ENCODE data around the gene MED12. TPM values are rescaled to one million over a fixed set of nuclear protein-coding genes. Genes with fewer than 3 reads are reported as not detected.

MED12 gene
- total and polyA plus RNA-seq, 2 donors (not counting 1 experiment from before 2014, with no cell fraction given), result 34.1 to 123 TPM

DNA sequence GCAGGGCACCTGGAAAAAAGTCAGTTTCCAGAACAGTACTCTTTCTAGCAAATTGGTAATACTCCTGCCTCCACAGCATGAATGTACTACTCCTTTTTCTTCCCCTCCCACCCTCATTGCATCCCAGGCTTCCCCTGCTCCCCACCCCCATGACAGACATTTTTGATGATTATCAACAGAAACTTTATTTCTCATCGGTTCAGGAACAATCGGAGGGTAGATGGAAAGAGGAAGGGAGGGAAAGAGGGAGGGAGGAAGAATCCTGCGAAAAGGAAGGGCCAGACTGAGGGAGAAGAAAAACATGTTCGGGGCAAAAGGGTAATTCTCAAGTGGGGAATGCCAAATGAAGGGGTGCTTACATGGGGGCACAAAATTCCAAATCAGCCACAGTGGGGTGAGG lies 11.2 kb upstream of the MED12 start:
- no peaks in the 10 kb centered on the region for H3K9me3 ChIP-seq (ENCODE audit: control extremely low read depth in 1 of 3, control insufficient read depth in 2 of 3, insufficient read depth in 1 of 3, low read length in 2 of 3)
- intact Hi-C loops (cut with micrococcal nuclease), result no loop called here
- H3K9ac ChIP-seq (ENCODE audit: low read length), result no peak overlapping the region
- no peaks in the 10 kb centered on the region for H3K9me3 Mint-ChIP-seq (ENCODE audit: insufficient read depth)
- H2AFZ ChIP-seq (ENCODE audit: insufficient read depth, low read depth, low read length, poor library complexity, severe bottlenecking), result no peak overlapping the region
- no peak overlapping the region for H3K4me3 ChIP-seq (ENCODE audit: control extremely low read depth in 1 of 5, extremely low read depth in 1 of 5, insufficient read depth in 1 of 5, low read depth in 2 of 5, low read length in 4 of 5)
- no peak for DNase-seq
- WGBS (ENCODE audit: insufficient coverage), result 71% methylated on average over 2 of the region's 4 CpGs
- TF ChIP-seq, protein P1, sequence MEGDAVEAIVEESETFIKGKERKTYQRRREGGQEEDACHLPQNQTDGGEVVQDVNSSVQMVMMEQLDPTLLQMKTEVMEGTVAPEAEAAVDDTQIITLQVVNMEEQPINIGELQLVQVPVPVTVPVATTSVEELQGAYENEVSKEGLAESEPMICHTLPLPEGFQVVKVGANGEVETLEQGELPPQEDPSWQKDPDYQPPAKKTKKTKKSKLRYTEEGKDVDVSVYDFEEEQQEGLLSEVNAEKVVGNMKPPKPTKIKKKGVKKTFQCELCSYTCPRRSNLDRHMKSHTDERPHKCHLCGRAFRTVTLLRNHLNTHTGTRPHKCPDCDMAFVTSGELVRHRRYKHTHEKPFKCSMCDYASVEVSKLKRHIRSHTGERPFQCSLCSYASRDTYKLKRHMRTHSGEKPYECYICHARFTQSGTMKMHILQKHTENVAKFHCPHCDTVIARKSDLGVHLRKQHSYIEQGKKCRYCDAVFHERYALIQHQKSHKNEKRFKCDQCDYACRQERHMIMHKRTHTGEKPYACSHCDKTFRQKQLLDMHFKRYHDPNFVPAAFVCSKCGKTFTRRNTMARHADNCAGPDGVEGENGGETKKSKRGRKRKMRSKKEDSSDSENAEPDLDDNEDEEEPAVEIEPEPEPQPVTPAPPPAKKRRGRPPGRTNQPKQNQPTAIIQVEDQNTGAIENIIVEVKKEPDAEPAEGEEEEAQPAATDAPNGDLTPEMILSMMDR (IDR thresholded peaks at IDR 0.05), result no peak
- TF ChIP-seq EZH2 (IDR thresholded peaks at IDR 0.05; ENCODE audit: borderline replicate concordance, insufficient read depth, low read depth, low read length, poor library complexity, severe bottlenecking), result no peak
- peak overlapping the region; percentile 10 for H3K4me3 Mint-ChIP-seq
- H4K20me1 ChIP-seq (ENCODE audit: control insufficient read depth, insufficient read depth, low read length, poor library complexity, severe bottlenecking), result no peaks in the 10 kb centered on the region
- H3K36me3 ChIP-seq (replicated peaks in 1 of 2; ENCODE audit: control extremely low read depth in 1 of 2, control insufficient read depth in 1 of 2, extremely low read depth in 1 of 2, insufficient read depth in 2 of 2, low read length in 1 of 2), result peaks cover 0 to 33% of the 10 kb centered on the region in 2 experiments
- peaks cover 83% of the 10 kb centered on the region for H3K4me1 Mint-ChIP-seq
- H3K79me2 ChIP-seq (ENCODE audit: control insufficient read depth, insufficient read depth, low read length), result peaks cover 33% of the 10 kb centered on the region
- peaks cover 71 to 85% of the 10 kb centered on the region in 2 donors for H3K4me1 ChIP-seq (ENCODE audit: control insufficient read depth in 2 of 2, insufficient read depth in 2 of 2, low read length in 2 of 2)
- ATAC-seq (ENCODE audit: low read depth), result no peak
- H3K27me3 Mint-ChIP-seq, result no peaks in the 10 kb centered on the region
- peak overlapping the region; percentile 85 for H3K4me2 ChIP-seq (replicated peaks; ENCODE audit: low read depth, low read length, poor library complexity, severe bottlenecking)
- H3K27ac Mint-ChIP-seq, result peak overlapping the region; percentile 37
- H3K27me3 ChIP-seq (replicated peaks in 1 of 4; ENCODE audit: control extremely low read depth in 1 of 4, control insufficient read depth in 3 of 4, insufficient read depth in 4 of 4, low read length in 3 of 4), result no peaks in the 10 kb centered on the region
- CTCF ChIA-PET, result interaction anchor here (0.5 kb wide), 1 partner anchor 136 kb away, joined by 3 read pairs; no protein-coding TSS in a partner anchor
- H3K27ac ChIP-seq (ENCODE audit: low read length in 2 of 2), result peak overlapping the region in 1 of 2 donors; percentile 98
- POLR2A ChIA-PET, result interaction anchor here (0.7 kb wide), 1 partner anchor 317 kb away, joined by 5 read pairs; no protein-coding TSS in a partner anchor

DNA sequence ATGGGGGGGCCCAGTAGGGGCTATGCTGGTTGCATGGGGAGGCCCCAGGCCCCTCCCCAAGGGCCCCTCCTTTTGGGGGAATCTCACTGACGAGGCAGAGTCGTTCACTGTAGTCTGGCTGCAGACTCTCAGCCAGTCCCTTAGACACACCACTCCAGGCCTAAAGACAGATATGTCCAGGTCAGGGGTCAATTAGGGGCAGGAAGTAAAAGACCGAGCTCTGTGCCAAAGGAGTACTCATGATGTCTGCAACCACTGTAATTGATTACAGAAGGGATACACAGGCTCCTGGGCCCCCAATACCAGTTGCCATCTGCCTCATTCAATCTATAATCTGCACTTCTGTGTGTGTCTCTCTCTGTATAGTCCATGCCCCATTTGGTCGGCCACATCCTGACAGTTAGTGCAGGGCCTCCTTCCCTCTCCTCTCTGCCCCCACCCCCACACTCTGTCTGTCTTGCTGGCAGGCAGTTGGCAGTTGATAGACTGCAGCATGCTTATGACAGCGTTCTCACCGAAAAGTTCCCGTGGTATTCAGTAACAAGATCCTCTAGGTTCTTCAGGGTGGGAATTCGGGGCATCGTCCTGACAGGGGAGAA lies 10.5 kb upstream of the MED12 start:
- Histone ChIP-seq H2AFZ (ENCODE audit: insufficient read depth, low read depth, low read length, poor library complexity, severe bottlenecking) (no peak overlapping the region), H3K27me3 (replicated peaks in 1 of 4; ENCODE audit: control extremely low read depth in 1 of 4, control insufficient read depth in 3 of 4, insufficient read depth in 4 of 4, low read length in 3 of 4) (no peaks in the 10 kb centered on the region), H3K4me3 (ENCODE audit: control extremely low read depth in 1 of 5, extremely low read depth in 1 of 5, insufficient read depth in 1 of 5, low read depth in 2 of 5, low read length in 4 of 5) (peak overlapping the region in 3 of 5 experiments; percentile 18 to 82 (median 26)), H3K9ac (ENCODE audit: low read length) (peak overlapping the region; percentile 43), H3K36me3 (replicated peaks in 1 of 2; ENCODE audit: control extremely low read depth in 1 of 2, control insufficient read depth in 1 of 2, extremely low read depth in 1 of 2, insufficient read depth in 2 of 2, low read length in 1 of 2) (peaks cover 0 to 33% of the 10 kb centered on the region in 2 experiments), H4K20me1 (ENCODE audit: control insufficient read depth, insufficient read depth, low read length, poor library complexity, severe bottlenecking) (no peaks in the 10 kb centered on the region), H3K4me1 (ENCODE audit: control insufficient read depth in 2 of 2, insufficient read depth in 2 of 2, low read length in 2 of 2) (peaks cover 75 to 88% of the 10 kb centered on the region in 2 donors), H3K4me2 (replicated peaks; ENCODE audit: low read depth, low read length, poor library complexity, severe bottlenecking) (peak overlapping the region; percentile 85), H3K79me2 (ENCODE audit: control insufficient read depth, insufficient read depth, low read length) (peaks cover 39% of the 10 kb centered on the region), H3K27ac (ENCODE audit: low read length in 2 of 2) (peak overlapping the region in 1 of 2 donors; percentile 98), H3K9me3 (ENCODE audit: control extremely low read depth in 1 of 3, control insufficient read depth in 2 of 3, insufficient read depth in 1 of 3, low read length in 2 of 3) (no peaks in the 10 kb centered on the region)
- Mint-ChIP-seq H3K27ac (peak overlapping the region; percentile 99), H3K27me3 (no peaks in the 10 kb centered on the region), H3K4me3 (peak overlapping the region; percentile 98), H3K4me1 (peaks cover 86% of the 10 kb centered on the region), H3K9me3 (ENCODE audit: insufficient read depth) (no peaks in the 10 kb centered on the region)
- CTCF ChIA-PET, result interaction anchor here (0.5 kb wide), 1 partner anchor 135 kb away, joined by 3 read pairs; no protein-coding TSS in a partner anchor
- no peak for ATAC-seq (ENCODE audit: low read depth)
- TF ChIP-seq, protein P1 (IDR thresholded peaks at IDR 0.05), result no peak
- TF ChIP-seq EZH2 (IDR thresholded peaks at IDR 0.05; ENCODE audit: borderline replicate concordance, insufficient read depth, low read depth, low read length, poor library complexity, severe bottlenecking), result no peak
- intact Hi-C loops (cut with micrococcal nuclease), result no loop called here
- POLR2A ChIA-PET, result no interaction called here
- DNase-seq, result no peak
- WGBS (ENCODE audit: insufficient coverage), result no CpG with 5 or more reads among the region's 9 CpGs

All from B cell (primary cell).